Measurements from ENCODE around the gene ABCG1. TPM values are rescaled to one million over a fixed set of nuclear protein-coding genes. Genes with fewer than 3 reads are reported as not detected.

The ABCG1 gene
- total RNA-seq, 2 experiments from 2014 or later = 9.8 to 11.1 TPM

DNA sequence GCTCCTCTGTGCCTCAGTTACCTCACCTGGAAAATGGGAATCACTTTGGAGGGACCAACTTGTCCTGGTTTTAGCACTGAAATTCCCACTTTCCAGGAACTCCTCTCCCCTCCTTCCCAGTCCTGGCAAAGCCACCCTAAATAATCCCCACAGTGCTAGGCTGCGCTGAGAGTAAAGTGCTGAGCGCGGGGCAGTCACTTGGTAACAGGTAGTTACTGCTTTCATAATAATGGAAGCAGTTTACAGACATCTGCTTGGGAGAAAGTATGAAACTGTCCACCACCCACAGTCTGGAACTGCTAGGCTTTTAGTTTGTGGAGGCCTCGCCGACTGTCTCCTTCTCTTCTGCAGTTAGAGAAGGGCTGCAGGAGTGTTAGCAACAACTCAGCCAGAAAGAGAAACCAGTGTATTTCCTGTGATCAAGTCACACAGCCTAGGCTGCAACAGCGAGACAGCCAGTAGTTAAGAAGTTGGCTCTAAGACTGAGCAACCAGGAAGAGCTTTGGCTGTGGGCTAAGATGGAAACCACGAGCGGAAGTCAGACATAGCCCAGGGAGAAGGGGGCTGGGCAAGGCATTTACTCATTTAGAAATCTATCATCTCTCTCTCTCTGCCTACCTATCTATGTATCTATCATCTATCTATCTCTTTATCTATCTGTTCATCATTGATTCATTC, 30.8 kb upstream of the ABCG1 start:
- peaks cover 16% of the 10 kb centered on the region for H3K9me3 Mint-ChIP-seq
- peak overlapping the region; percentile 69 for H3K4me3 Mint-ChIP-seq
- peaks cover 60% of the 10 kb centered on the region for H3K4me1 Mint-ChIP-seq
- H3K27ac Mint-ChIP-seq = peak overlapping the region; percentile 94
- H3K36me3 Mint-ChIP-seq = peaks cover 14% of the 10 kb centered on the region
- H3K27me3 Mint-ChIP-seq = no peaks in the 10 kb centered on the region
- DNase-seq = peak; percentile 78

DNA sequence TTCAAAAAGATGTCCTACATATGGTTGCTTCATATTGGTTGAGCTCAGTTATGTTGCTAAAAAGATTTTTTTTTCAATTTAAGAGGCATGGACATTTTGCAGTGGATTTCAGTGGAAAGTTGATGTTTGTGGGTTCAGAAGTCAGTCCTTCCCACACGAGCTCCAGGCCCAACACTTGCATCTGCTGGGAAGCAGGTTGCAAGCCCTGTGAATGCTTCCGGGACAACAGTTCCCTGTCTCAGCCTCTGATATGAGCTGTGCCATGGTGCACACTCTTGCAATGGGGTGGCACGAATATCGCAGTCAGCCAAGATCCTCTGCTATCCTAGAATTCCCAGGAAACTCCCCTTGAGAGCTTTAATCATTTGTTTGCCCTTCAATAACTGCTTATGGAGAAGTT, 30.3 kb upstream of the ABCG1 start:
- no peak for DNase-seq
- Mint-ChIP-seq H3K36me3 (peaks cover 14% of the 10 kb centered on the region), H3K4me3 (peak overlapping the region; percentile 69), H3K27me3 (no peaks in the 10 kb centered on the region), H3K9me3 (peaks cover 16% of the 10 kb centered on the region), H3K4me1 (peaks cover 65% of the 10 kb centered on the region), H3K27ac (peak overlapping the region; percentile 94)

GRCh38 chr21:42189431-42189830, 29.5 kb upstream of the ABCG1 start:
- Mint-ChIP-seq H3K9me3 (peaks cover 16% of the 10 kb centered on the region), H3K4me1 (peaks cover 70% of the 10 kb centered on the region), H3K4me3 (no peak overlapping the region), H3K27me3 (no peaks in the 10 kb centered on the region), H3K27ac (no peak overlapping the region), H3K36me3 (peaks cover 14% of the 10 kb centered on the region)
- no peak for DNase-seq

DNA sequence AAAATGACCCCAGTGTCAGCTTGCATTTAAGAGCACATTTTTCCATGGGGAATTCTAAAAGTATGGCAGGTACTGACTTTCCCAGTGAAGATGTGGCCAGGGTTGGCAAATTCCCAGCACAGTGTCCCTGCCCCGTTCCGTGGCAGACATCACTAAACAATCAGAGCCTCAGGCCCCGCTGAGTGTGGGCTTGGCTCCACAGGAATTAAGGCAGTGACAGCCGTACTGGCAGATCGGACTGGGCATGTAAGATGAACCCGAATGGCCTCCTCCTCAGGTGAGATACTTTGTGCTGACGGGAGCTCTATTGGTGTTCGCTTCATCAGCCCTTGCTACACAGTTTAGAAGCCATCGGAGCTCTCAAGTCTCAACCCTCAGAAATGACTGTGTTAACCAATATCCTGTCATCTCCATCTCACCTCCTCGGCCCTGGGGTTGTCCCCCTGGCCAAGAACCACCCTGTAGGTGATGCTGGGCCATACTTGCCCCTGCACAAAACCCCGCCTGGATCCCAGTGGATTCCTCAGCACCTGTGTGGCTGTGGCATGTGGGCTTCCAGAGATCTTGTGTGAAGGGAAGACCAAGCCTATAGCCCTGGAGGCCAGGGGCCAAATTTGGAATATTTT, 29.0 kb upstream of the ABCG1 start:
- no peak overlapping the region for H3K4me3 Mint-ChIP-seq
- peaks cover 16% of the 10 kb centered on the region for H3K9me3 Mint-ChIP-seq
- H3K36me3 Mint-ChIP-seq = peaks cover 14% of the 10 kb centered on the region
- H3K27me3 Mint-ChIP-seq = no peaks in the 10 kb centered on the region
- DNase-seq = peak; percentile 43
- peak overlapping the region; percentile 31 for H3K27ac Mint-ChIP-seq
- peaks cover 73% of the 10 kb centered on the region for H3K4me1 Mint-ChIP-seq

DNA sequence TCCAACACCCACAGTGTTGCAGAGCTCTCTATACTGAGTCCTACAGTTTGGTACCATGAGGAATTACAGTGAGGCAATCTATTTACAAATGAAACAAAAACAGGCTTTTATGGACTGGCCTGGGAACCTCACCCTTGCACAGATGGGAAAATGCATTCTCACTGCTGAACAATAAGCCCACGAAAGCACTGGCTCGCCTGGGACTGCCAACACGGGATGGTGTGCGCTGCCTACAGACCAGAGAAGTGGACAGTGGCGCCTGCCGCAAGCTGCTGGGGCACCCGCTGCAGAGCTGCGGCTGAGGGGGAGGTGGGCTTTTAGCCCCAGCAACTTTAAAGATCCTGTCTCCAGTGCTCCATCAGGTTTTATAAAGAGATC, 28.5 kb upstream of the ABCG1 start:
- DNase-seq = no peak
- Mint-ChIP-seq H3K4me1 (peaks cover 74% of the 10 kb centered on the region), H3K27ac (no peak overlapping the region), H3K9me3 (peaks cover 13% of the 10 kb centered on the region), H3K4me3 (no peak overlapping the region), H3K36me3 (peaks cover 14% of the 10 kb centered on the region), H3K27me3 (no peaks in the 10 kb centered on the region)

- Mint-ChIP-seq H3K27me3 (no peaks in the 10 kb centered on the region), H3K9me3 (peaks cover 7% of the 10 kb centered on the region), H3K27ac (no peak overlapping the region), H3K4me1 (peaks cover 71% of the 10 kb centered on the region), H3K4me3 (no peak overlapping the region), H3K36me3 (peaks cover 8% of the 10 kb centered on the region)
- no peak for DNase-seq
Observed at GRCh38 chr21:42191064-42191463, 27.9 kb upstream of the ABCG1 start.

- H3K27me3 Mint-ChIP-seq = no peaks in the 10 kb centered on the region
- no peak for DNase-seq
- no peaks in the 10 kb centered on the region for H3K36me3 Mint-ChIP-seq
- H3K27ac Mint-ChIP-seq = peak overlapping the region; percentile 25
- H3K4me3 Mint-ChIP-seq = no peak overlapping the region
- H3K4me1 Mint-ChIP-seq = peaks cover 65% of the 10 kb centered on the region
- no peaks in the 10 kb centered on the region for H3K9me3 Mint-ChIP-seq
Observed at GRCh38 chr21:42191696-42192595, 27.0 kb upstream of the ABCG1 start.

- peak; percentile 77 for DNase-seq
- Mint-ChIP-seq H3K27me3 (no peaks in the 10 kb centered on the region), H3K4me3 (no peak overlapping the region), H3K36me3 (no peaks in the 10 kb centered on the region), H3K27ac (peak overlapping the region; percentile 79), H3K4me1 (peaks cover 63% of the 10 kb centered on the region), H3K9me3 (no peaks in the 10 kb centered on the region)
Observed at GRCh38 chr21:42193131-42193671, 25.7 kb upstream of the ABCG1 start.

DNA sequence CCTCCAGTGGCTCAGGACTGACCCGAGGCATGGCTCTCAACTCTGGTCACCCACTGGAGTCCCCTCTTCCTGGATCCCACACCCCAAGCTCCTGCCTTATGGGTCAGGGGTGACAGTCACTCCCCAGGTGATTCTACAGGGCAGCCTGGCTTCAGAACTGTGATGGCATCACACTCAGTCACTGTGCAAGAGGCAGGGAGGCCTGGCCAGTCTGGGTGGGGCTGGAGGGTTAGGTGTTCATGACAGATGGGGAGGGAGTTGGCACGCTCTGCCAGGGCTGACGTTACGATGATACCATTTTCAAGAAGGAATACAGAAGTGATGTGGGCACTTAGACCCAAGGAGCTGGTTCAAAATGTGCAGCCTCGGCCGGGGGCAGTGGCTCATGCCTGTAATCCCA, 25.2 kb upstream of the ABCG1 start:
- H3K4me3 Mint-ChIP-seq = no peak overlapping the region
- H3K27me3 Mint-ChIP-seq = no peaks in the 10 kb centered on the region
- DNase-seq = no peak
- H3K9me3 Mint-ChIP-seq = no peaks in the 10 kb centered on the region
- H3K27ac Mint-ChIP-seq = no peak overlapping the region
- peaks cover 63% of the 10 kb centered on the region for H3K4me1 Mint-ChIP-seq
- no peaks in the 10 kb centered on the region for H3K36me3 Mint-ChIP-seq

DNA sequence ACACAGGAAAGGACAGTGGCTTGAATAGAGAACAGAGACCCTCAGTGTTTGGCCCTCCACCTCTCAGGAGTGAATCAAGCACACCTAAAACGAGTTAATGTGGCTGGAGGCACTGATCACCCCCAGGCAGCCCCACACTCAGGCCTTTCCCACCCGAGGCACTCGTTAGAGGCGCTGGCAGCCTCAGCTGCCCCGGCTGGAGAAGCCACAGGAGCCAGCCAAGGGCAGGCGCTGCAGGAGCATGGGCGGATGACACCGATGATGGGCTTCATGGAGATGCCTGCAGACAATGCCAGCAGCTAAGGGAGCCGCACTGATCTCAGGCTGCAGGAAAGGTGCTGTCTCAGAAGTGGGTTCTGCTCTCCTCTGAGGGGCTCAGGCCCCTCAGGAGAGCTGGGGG, 24.1 kb upstream of the ABCG1 start:
- H3K27ac Mint-ChIP-seq = no peak overlapping the region
- no peak overlapping the region for H3K4me3 Mint-ChIP-seq
- DNase-seq = no peak
- no peaks in the 10 kb centered on the region for H3K36me3 Mint-ChIP-seq
- H3K27me3 Mint-ChIP-seq = no peaks in the 10 kb centered on the region
- H3K9me3 Mint-ChIP-seq = no peaks in the 10 kb centered on the region
- H3K4me1 Mint-ChIP-seq = peaks cover 64% of the 10 kb centered on the region

GRCh38 chr21:42195378-42196031, 23.4 kb upstream of the ABCG1 start:
- Mint-ChIP-seq H3K36me3 (no peaks in the 10 kb centered on the region), H3K9me3 (no peaks in the 10 kb centered on the region), H3K27me3 (no peaks in the 10 kb centered on the region), H3K4me3 (no peak overlapping the region), H3K27ac (no peak overlapping the region), H3K4me1 (peaks cover 64% of the 10 kb centered on the region)
- no peak for DNase-seq

GRCh38 chr21:42198929-42199867, 19.7 kb upstream of the ABCG1 start:
- Mint-ChIP-seq H3K4me1 (peaks cover 58% of the 10 kb centered on the region), H3K27ac (peak overlapping the region; percentile 82), H3K4me3 (no peak overlapping the region), H3K27me3 (no peaks in the 10 kb centered on the region), H3K36me3 (no peaks in the 10 kb centered on the region), H3K9me3 (no peaks in the 10 kb centered on the region)
- no peak for DNase-seq

DNA sequence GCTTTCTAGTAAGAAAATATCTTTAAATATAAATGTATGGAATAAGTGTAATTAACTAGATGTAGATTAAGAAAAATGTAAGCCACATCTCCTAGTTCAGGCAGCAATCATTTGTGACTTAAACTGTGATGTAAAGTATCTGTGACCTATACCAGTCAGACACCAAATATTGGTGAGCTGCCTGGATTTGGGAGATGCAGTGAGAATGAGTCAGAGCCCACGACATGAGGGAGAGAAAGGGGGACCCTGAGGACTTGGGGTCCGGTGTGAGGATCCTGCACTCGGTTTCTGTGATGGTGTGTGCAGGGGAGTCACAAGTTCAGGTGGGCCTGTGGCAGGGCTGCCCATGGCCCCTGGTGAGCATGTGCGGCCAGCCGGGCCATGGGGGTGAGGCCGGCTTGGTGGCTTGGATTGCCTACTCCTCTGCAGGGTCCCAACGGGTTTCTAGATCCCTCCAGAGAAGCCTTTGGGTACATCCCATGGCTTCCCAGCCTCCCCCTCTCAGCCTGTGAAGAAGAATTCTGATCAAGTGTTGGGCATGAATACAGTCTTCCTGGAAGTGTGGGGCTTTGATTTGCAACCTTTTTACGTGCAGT, 19.0 kb upstream of the ABCG1 start:
- Mint-ChIP-seq H3K27ac (peak overlapping the region; percentile 82), H3K4me3 (no peak overlapping the region), H3K4me1 (peaks cover 54% of the 10 kb centered on the region), H3K36me3 (no peaks in the 10 kb centered on the region), H3K27me3 (no peaks in the 10 kb centered on the region), H3K9me3 (no peaks in the 10 kb centered on the region)
- DNase-seq = no peak
